Pancreas (tissue), 10 donors: ENCODE data around the gene WASF2. TPM values are rescaled to one million over a fixed set of nuclear protein-coding genes. Genes with fewer than 3 reads are reported as not detected.

Source experiments
- ATAC-seq, 4 donors: fragments of 200-7000 bp; cut with Tn5 transposase; one replicate each; pipeline versions ENCODE4 v1.8.0 to v1.9.1; 2020; ENCODE audit warnings: mild to moderate bottlenecking in 4 of 4, moderate library complexity in 4 of 4
- DNase-seq, 6 donors: peaks; one replicate each; pipeline ENCODE4 v3.0.0-alpha.2; 2020
- FAIRE-seq: peaks from 2 replicates; lab custom pipeline; 2012; peaks lifted over from hg19 to GRCh38; lab: Jason Lieb, UNC
- H3K27ac ChIP-seq, 4 donors: fragments of 200-600 bp; sonication (generic); 1 replicate in 3 of 4; 2 replicates in 1 of 4; pipeline versions ENCODE4 v1.5.0 to v1.8.0; 2020
- H3K27me3 ChIP-seq, 4 donors: fragments of 200-600 bp; one replicate each; pipeline ENCODE4 v1.8.0; 2021
- H3K36me3 ChIP-seq, 3 donors: fragments of 200-600 bp; sonication (generic) in 1 of 3; one replicate each; pipeline versions ENCODE4 v1.5.0 to v1.8.0; 2020 to 2021
- H3K4me1 ChIP-seq, 3 donors: fragments of 200-600 bp; one replicate each; pipeline ENCODE4 v1.8.0; 2021
- H3K4me3 ChIP-seq, 4 donors: fragments of 200-600 bp; sonication (generic) in 2 of 4; one replicate each; pipeline versions ENCODE4 v1.5.0 to v1.8.0; 2020 to 2021
- H3K9me3 ChIP-seq, 4 donors: fragments of 200-600 bp; one replicate each; pipeline ENCODE4 v1.8.0; 2021
- WGBS, 2 donors: extraction: QIAGEN DNeasy Blood & Tissue Kit; methylation state at CpG; one replicate each; pipeline ENCODE4 v1.1.7; 2013; 5-methylcytosine and 5-hydroxymethylcytosine counted together
- intact Hi-C, 3 donors: fragments of 100-400 bp; cut with DNase I; formaldehyde crosslinking; loops; one replicate each; pipeline versions ENCODE4 v1.11.1 to v1.14.2; 2022
- polyA plus RNA-seq, 2 donors: library from polyadenylated mRNA; stranded (reverse); fragments of 200-250 nt; gene quantifications; one replicate each; pipeline ENCODE4 v1.2.3, GENCODE V29; 2013
- total RNA-seq, 6 donors: library from RNA; stranded (reverse); fragmentation: NEBNext Ultra II Directional in 4 of 6; extraction: Animal tissue kit (Norgen Biotek cat#: 25700) in 4 of 6; gene quantifications; one replicate each; pipeline versions ENCODE4 v1.2.1 to v1.2.4, GENCODE V29; 2021 to 2023
- TF ChIP-seq, protein P1 (sequence below), 4 donors: fragments of 200-600 bp; sonication (generic) in 3 of 4; IDR thresholded peaks; one replicate each; pipeline versions ENCODE4 v1.5.0 to v1.8.0; 2021; ENCODE audit warnings: antibody characterized with exemption in 4 of 4
- donor health status: healthy with polysubstance abuse.
- donor health status: DM: no; HTN: no; CAD: no; lungs with moderate emphysema.
- donor health status: DM: no; HTN: no; CAD: no.
- donor health status: control.
- donor health status: control.
- donor health status: Bipolar disorder and iron deficiency.
- donor health status: DM: yes; HTN: yes; CAD: no.
- donor health status: DM: no; HTN: no; CAD: no.
- donor health status: DM: no; HTN: no; CAD: no.
- donor health status: DM: yes; HTN: yes; CAD: no.

Gene WASF2
- total and polyA plus RNA-seq, 8 donors = 13.5 to 83.2 (median 51.4) TPM

GRCh38 chr1:27535386-27535785, 45.4 kb upstream of the WASF2 start:
- 43 to 55% methylated on average over 2 of the region's 2 CpGs for WGBS, 2 donors
- H3K9me3 ChIP-seq = no peaks in the 10 kb centered on the region
- no peak overlapping the region for H3K27ac ChIP-seq
- intact Hi-C loops = loop anchor here in 1 of 3 donors (10.0 kb wide), 1 partner anchor 111 kb away; no protein-coding TSS in a partner anchor
- DNase-seq = no peak
- H3K36me3 ChIP-seq = no peaks in the 10 kb centered on the region
- TF ChIP-seq, protein P1, sequence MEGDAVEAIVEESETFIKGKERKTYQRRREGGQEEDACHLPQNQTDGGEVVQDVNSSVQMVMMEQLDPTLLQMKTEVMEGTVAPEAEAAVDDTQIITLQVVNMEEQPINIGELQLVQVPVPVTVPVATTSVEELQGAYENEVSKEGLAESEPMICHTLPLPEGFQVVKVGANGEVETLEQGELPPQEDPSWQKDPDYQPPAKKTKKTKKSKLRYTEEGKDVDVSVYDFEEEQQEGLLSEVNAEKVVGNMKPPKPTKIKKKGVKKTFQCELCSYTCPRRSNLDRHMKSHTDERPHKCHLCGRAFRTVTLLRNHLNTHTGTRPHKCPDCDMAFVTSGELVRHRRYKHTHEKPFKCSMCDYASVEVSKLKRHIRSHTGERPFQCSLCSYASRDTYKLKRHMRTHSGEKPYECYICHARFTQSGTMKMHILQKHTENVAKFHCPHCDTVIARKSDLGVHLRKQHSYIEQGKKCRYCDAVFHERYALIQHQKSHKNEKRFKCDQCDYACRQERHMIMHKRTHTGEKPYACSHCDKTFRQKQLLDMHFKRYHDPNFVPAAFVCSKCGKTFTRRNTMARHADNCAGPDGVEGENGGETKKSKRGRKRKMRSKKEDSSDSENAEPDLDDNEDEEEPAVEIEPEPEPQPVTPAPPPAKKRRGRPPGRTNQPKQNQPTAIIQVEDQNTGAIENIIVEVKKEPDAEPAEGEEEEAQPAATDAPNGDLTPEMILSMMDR (IDR thresholded peaks at IDR 0.05) = no peak
- FAIRE-seq = no peak
- H3K4me1 ChIP-seq = peaks cover 0 to 4% (median 4%) of the 10 kb centered on the region in 3 donors
- ATAC-seq = no peak
- no peak overlapping the region for H3K4me3 ChIP-seq
- H3K27me3 ChIP-seq = no peaks in the 10 kb centered on the region

DNA sequence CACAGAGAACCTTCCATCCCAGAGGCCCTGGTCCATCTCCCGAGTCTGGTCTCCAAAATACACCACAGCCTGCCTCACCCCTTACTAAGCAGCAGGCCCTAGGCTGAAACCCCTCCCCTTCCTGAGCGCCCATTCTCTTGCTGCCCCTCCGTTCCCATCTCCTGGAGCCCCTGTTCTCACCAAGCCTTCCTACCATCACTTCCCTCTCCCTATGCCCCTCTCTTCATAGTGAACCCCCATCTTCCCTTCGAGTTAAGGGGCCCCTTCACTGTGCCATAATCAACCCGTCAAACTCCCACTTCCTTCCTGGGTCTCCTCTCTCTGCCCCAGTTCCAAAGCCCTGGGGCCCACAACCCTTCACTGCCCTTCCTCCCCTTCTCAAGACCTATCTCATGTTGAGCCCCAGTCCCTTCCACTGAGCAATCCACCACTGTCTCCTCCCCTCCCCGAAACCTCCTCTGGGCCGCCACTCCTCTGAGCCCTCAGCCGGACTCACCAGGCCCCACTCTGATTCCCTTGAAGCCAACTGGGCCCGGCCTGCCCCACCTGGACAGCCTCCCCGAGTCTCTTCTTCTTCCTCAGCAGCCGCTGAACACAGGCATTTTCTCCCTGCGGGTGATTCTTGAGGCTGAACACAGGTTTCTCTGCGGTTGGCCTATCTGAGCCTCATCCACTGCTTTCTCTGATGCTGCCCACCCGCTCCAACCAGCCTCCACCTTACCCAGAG, 42.2 kb upstream of the WASF2 start:
- WGBS, 2 donors = 90% methylated on average over 14 of the region's 14 CpGs
- H3K4me1 ChIP-seq = peaks cover 0 to 3% (median 3%) of the 10 kb centered on the region in 3 donors
- FAIRE-seq = no peak
- no peaks in the 10 kb centered on the region for H3K36me3 ChIP-seq
- H3K27ac ChIP-seq = no peak overlapping the region
- ATAC-seq = no peak
- H3K27me3 ChIP-seq = no peaks in the 10 kb centered on the region
- no peak overlapping the region for H3K4me3 ChIP-seq
- DNase-seq = no peak
- intact Hi-C loops = loop anchor here in 1 of 3 donors (10.0 kb wide), 1 partner anchor 107 kb away; no protein-coding TSS in a partner anchor
- TF ChIP-seq, protein P1 (IDR thresholded peaks at IDR 0.05) = no peak
- no peaks in the 10 kb centered on the region for H3K9me3 ChIP-seq

GRCh38 chr1:27530192-27530591, 40.2 kb upstream of the WASF2 start:
- TF ChIP-seq, protein P1 (IDR thresholded peaks at IDR 0.05) = no peak
- Histone ChIP-seq H3K27me3 (no peaks in the 10 kb centered on the region), H3K27ac (no peak overlapping the region), H3K4me3 (no peak overlapping the region), H3K9me3 (no peaks in the 10 kb centered on the region), H3K4me1 (no peaks in the 10 kb centered on the region), H3K36me3 (no peaks in the 10 kb centered on the region)
- FAIRE-seq = no peak
- no peak for DNase-seq
- intact Hi-C loops = loop anchor here in 1 of 3 donors (10.0 kb wide), 1 partner anchor 105 kb away; no protein-coding TSS in a partner anchor
- ATAC-seq = no peak
- 95 to 97% methylated on average over 10 of the region's 10 CpGs for WGBS, 2 donors

- Histone ChIP-seq H3K27ac (peak overlapping the region in 1 of 4 donors; percentile 28), H3K4me1 (no peaks in the 10 kb centered on the region), H3K9me3 (no peaks in the 10 kb centered on the region), H3K4me3 (no peak overlapping the region), H3K27me3 (no peaks in the 10 kb centered on the region), H3K36me3 (no peaks in the 10 kb centered on the region)
- intact Hi-C loops = loop anchor here in 1 of 3 donors (10.0 kb wide), 1 partner anchor 105 kb away; no protein-coding TSS in a partner anchor
- TF ChIP-seq, protein P1 (IDR thresholded peaks at IDR 0.05) = no peak
- DNase-seq (no peak), ATAC-seq (no peak), FAIRE-seq (no peak)
- WGBS, 2 donors = 66 to 68% methylated on average over 5 of the region's 5 CpGs
Observed at GRCh38 chr1:27529704-27530018, 39.7 kb upstream of the WASF2 start.
